Measurements from ENCODE around the gene ITIH4.
A peak's percentile ranks its signal among the peaks of the same experiment; 100 is the strongest.
"Not testable (repeated sequence)": the region's sequence is repeated elsewhere in the genome, so short reads cannot be mapped to it uniquely, and the experiment has no call there.

Gene ITIH4

DNA sequence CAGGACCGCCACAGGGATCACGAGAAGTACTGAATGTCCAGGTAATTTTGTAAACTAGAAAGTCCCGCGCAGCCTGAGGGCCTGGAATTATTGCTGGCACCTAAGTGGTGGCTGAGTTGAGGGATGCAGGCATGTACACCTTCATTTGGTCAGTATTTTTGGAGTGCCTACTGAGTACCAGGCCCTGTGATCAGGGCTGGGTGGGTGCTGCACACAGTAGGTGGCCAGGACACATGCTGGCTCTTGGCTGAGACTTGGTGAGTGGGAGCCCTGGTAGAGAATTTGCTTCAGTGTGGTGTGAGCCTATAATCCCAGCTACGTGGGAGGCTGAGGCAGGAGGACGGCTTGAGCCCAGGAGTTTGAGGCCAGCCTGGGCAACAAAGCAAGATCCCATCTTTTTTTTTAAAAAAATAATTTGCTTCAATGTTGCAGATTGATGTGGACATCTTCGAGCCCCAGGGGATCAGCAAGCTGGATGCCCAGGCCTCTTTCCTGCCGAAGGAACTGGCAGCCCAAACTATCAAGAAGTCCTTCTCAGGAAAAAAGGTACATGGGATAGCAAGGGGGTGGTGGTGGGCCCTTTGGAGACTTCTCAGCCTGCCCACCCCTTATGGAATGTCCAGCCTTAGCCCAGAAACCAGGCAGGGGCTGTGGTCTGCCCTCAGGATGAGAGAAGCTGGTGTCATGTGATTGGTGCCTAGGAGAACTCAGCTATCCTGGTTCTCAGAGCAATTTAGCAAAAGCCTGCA, 50.5 kb downstream of the ITIH4 start:
- DNase-seq, result no peak

DNA sequence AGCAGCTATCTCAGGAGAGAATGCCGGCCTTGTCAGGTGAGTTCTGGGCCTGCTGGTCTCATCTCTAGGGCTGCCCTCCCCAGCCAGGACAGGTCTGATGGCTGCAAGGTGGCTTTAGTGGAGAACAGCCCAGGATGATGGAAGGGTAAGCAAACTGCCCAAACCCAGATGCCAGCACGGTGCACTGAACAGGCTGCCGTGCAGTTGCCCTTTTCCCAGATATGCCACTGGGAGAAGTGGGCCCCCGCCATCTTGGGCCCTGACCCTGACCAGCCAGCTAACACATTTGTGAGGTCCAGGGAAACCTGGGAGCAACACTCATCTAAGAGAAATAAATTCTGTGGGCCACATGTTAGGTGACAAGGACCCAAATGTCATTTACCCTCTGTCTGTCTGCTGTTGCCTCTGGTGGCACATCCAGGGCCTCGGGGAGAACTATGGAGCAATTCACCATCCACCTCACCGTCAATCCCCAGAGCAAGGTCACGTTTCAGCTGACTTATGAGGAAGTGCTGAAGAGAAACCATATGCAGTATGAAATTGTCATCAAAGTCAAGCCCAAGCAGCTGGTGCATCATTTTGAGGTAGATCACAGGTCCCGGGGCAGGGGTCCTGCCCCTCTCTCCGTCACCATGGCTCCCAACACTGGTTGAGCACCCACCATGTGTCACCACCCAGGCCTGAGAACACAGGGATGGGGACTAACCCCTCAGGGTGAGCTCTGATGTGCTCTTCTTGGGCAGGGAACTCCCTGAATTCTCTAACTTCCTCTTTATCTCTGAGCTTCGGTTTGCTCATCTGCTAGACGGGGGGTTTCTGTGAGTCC, 51.2 kb downstream of the ITIH4 start:
- DNase-seq, result no peak

- DNase-seq, result no peak
These were observed 52.3 kb downstream of the ITIH4 start for GRCh38 chr3:52777959-52778805.

GRCh38 chr3:52777127-52777958, 53.1 kb downstream of the ITIH4 start, which contains the start of gene ITIH1:
Gene ITIH1 (plus strand): TSS chr3:52777599. CDS start chr3:52777616, 17 bp downstream.
- no peak for DNase-seq

DNA sequence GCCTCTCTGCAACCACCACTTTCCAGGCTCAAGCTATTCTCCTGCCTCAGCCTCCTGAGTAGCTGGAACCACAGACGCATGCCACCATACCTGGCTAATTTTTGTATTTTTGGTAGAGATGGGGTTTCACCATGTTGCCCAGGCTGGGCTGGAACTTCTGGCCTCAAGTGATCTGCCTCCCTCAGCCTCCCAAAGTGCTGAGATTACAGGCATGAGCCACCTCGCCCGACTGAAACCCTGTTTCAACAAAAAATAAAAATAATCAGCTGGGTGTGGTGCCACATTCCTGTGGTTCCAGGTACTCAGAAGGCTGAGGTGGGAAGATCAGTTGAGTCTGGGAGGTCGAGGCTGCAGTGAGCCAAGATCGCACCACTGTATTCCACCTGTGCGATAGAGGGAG, 54.0 kb downstream of the ITIH4 start:
- DNase-seq, result not testable (repeated sequence)

DNA sequence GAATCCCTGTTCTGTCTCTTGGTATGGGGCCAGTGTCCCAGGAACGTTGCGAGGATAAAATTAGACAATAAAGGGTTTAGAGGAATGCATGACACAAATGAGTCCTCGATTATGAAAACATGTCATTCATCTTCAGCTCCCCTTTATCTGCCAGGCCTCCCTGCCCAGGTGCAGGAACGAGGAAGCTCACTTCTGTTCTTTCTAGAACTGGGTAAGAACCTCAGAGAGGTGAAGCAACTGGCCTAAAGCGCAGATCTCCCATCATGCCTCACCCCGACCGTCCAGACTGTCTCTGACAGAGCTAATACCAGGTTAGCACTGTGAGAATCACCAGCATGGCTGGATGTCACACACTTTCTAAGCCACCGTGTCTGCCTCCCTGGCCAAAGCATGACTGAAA, 54.6 kb downstream of the ITIH4 start:
- no peak for DNase-seq

- no peak for DNase-seq
These were observed 55.3 kb downstream of the ITIH4 start for GRCh38 chr3:52774901-52775864.

- DNase-seq, result no peak
These were observed 56.3 kb downstream of the ITIH4 start for GRCh38 chr3:52774066-52774713.

GRCh38 chr3:52773361-52774065, 57.0 kb downstream of the ITIH4 start:
- DNase-seq, result no peak

DNA sequence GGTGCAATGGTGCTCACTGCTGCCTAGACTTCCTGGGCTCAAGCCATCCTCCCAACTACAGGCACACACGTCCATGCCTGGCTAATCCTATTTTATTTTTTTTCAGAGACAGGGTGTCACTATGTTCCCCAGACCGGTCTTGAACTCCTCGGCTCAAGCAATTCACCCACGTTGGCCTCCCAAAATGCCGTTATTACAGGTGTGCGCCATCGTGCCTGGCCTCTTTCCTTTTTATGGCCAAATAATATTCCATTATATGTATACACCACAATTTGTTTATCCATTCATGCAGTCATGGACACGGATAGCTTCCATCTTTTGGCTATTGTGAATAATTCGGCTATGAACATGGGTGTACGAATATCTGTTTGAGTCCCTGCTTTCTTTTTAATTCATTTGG, 58.8 kb downstream of the ITIH4 start:
- no peak for DNase-seq

- DNase-seq, result no peak
These were observed 59.2 kb downstream of the ITIH4 start for GRCh38 chr3:52771334-52771681.

DNA sequence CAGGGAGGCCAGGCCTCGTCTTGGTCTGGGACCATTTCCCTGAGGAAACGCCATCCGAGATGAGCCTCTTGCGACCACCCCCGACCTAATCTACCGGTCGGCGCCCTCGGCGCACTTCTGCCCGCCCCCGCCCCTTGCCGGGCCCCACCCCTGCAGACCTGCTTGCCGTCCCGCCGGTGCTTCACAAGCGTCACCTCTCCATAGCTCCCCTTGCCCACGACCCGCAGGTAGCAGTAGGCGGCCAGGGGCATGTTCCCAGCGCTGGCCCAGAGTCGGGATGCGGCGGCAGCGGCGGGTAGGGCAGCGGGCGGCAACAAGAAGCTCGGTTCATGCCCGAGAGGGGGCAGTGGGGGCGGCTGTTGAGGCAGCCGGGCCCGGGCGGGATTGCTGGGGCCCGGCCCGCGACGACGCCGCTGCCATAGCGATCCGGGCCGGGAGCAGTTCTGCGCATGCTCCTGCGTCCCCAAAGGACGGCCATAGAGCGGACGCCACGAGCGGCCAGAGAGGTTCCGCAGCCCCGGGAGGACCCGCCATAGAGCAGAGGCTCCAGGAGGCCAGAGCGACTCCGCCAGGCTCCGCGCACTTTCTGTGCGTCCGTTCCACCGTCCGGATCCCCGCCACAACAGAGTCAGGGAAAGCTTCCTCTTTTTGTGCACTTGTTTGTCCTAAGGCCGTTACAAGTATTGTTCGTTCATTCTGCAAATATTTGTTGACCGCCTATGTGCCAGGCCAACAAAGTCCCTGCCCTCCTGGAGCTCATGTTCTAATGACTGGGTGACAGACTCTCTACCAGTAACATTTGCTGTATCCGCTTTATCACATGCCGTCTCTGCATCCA, 59.8 kb downstream of the ITIH4 start, which contains the start of gene NEK4:
Gene NEK4, minus strand, starts transcription at position 445 of the 838 bp plus-strand sequence. Its CDS starts 194 bp downstream, at position 251.
- peak; percentile 71 for DNase-seq

DNA sequence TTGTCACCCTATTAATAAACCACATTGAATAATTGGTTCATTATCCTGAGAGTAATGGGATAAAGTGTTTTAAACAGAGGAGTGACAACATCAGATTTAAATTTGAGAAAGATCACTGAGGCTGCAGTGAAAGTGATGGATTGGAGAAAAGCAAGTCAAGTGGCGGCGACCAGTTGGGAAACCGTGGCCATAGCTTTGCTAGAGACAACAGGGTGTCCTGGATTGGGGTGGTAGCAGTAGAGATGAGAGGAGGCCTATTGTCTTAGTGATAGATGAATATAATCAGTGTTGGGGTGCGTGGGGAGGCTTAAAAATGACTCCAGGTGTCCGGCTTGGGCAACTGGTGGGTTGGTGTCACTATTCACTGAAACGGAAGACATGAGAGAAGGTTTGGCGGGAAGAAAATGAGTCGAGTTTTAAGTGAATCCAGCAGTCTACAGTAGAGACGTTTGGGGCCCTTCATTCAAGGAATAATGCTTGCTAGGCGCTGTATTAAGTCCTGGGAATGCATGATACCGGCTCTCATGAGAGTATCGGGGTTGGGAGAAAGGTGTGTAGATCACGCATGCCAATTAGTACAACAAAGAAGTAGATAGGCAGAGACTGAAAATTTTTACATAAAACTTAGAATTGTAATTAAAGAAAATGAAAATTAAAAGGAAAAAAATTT, 60.6 kb downstream of the ITIH4 start:
- DNase-seq, result no peak

DNA sequence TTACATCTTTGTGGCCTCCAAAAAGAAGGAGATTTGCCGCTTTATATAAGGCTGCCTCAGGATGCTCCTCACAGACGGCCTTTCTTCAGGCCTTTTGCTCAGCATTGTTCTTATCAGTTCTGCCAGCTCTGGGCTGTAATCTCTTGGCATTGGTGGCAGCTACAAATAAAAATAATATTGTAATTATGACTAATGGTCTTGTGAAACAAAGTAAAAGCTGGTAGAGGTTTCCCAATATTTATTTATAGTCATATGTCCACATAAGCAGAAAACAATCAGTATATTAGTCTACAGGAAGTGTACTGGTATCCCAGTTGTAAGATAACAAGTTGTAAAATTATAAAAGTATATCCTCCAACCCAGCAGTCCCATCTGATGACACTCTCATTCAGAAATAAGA, 67.0 kb downstream of the ITIH4 start:
- no peak for DNase-seq

All from activated CD4-positive, alpha-beta T cell treated with anti-CD3 and anti-CD28 coated beads, Interleukin-2, amount 50 U/mL, for 1 hour (primary cell).